GM11168 (cell line): ENCODE results near the gene COA1.
"Not testable (repeated sequence)": the region's sequence is repeated elsewhere in the genome, so short reads cannot be mapped to it uniquely, and the experiment has no call there.

Source experiments
- in situ Hi-C: fragments of 300-500 bp; cut with MboI; formaldehyde crosslinking; loops from one replicate; pipeline ENCODE4 v1.12.0; 2022; ENCODE audit warnings: low sequenced_read_pairs; ENCODE audit not compliant: unreplicated experiment

Gene COA1

GRCh38 chr7:43731494-43731893 is 2.2 kb upstream of the COA1 start:
- in situ Hi-C loops = not testable (repeated sequence)

- in situ Hi-C loops = loop anchor here (5.0 kb wide), 1 partner anchor 112 kb away; no protein-coding TSS in a partner anchor
Measured at GRCh38 chr7:43729924-43730248, 563 bp upstream of the COA1 start.

GRCh38 chr7:43727494-43727893 is 1.8 kb downstream of the COA1 start:
- in situ Hi-C loops = loop anchor here (5.0 kb wide), 1 partner anchor 115 kb away; no protein-coding TSS in a partner anchor

- in situ Hi-C loops = loop anchor here (5.0 kb wide), 1 partner anchor 115 kb away; no protein-coding TSS in a partner anchor
Measured at GRCh38 chr7:43727003-43727402, 2.3 kb downstream of the COA1 start.

GRCh38 chr7:43726466-43726865 is 2.9 kb downstream of the COA1 start:
- in situ Hi-C loops = loop anchor here (5.0 kb wide), 1 partner anchor 116 kb away; no protein-coding TSS in a partner anchor

GRCh38 chr7:43725251-43725650 is 4.1 kb downstream of the COA1 start:
- in situ Hi-C loops = loop anchor here (5.0 kb wide), 1 partner anchor 117 kb away; no protein-coding TSS in a partner anchor

- in situ Hi-C loops = loop anchor here (25.0 kb wide), 1 partner anchor 786 kb away; the partner anchor contains the start of genes MRPL32 and PSMA2
Measured at GRCh38 chr7:43723007-43723341, 6.3 kb downstream of the COA1 start.

- in situ Hi-C loops = loop anchor here (25.0 kb wide), 1 partner anchor 784 kb away; the partner anchor contains the start of genes MRPL32 and PSMA2
Measured at GRCh38 chr7:43721193-43721806, 8.0 kb downstream of the COA1 start.

GRCh38 chr7:43716598-43716997 is 12.7 kb downstream of the COA1 start:
- in situ Hi-C loops = loop anchor here (25.0 kb wide), 1 partner anchor 779 kb away; the partner anchor contains the start of genes MRPL32 and PSMA2

- in situ Hi-C loops = loop anchor here (25.0 kb wide), 1 partner anchor 779 kb away; the partner anchor contains the start of genes MRPL32 and PSMA2
Measured at GRCh38 chr7:43715966-43716365, 13.4 kb downstream of the COA1 start.

GRCh38 chr7:43711503-43711902 is 17.8 kb downstream of the COA1 start:
- in situ Hi-C loops = loop anchor here (25.0 kb wide), 1 partner anchor 774 kb away; the partner anchor contains the start of genes MRPL32 and PSMA2

GRCh38 chr7:43708055-43708454 is 21.3 kb downstream of the COA1 start:
- in situ Hi-C loops = loop anchor here (5.0 to 25.0 kb wide), 2 partner anchors 126 to 771 kb away; partner anchors contain the start of genes MRPL32, PSMA2 and STK17A

- in situ Hi-C loops = loop anchor here (25.0 kb wide), 1 partner anchor 766 kb away; the partner anchor contains the start of genes MRPL32 and PSMA2
Measured at GRCh38 chr7:43703573-43703972, 25.8 kb downstream of the COA1 start.

GRCh38 chr7:43702974-43703373 is 26.3 kb downstream of the COA1 start:
- in situ Hi-C loops = loop anchor here (25.0 kb wide), 1 partner anchor 766 kb away; the partner anchor contains the start of genes MRPL32 and PSMA2

GRCh38 chr7:43701929-43702328 is 27.4 kb downstream of the COA1 start:
- in situ Hi-C loops = loop anchor here (25.0 kb wide), 1 partner anchor 765 kb away; the partner anchor contains the start of genes MRPL32 and PSMA2

GRCh38 chr7:43701500-43701854 is 27.8 kb downstream of the COA1 start:
- in situ Hi-C loops = loop anchor here (25.0 kb wide), 1 partner anchor 764 kb away; the partner anchor contains the start of genes MRPL32 and PSMA2

GRCh38 chr7:43700646-43701499 is 28.4 kb downstream of the COA1 start:
- in situ Hi-C loops = loop anchor here (25.0 kb wide), 1 partner anchor 764 kb away; the partner anchor contains the start of genes MRPL32 and PSMA2

GRCh38 chr7:43700059-43700501 is 29.2 kb downstream of the COA1 start:
- in situ Hi-C loops = loop anchor here (25.0 kb wide), 1 partner anchor 763 kb away; the partner anchor contains the start of genes MRPL32 and PSMA2

GRCh38 chr7:43698460-43699255 is 30.7 kb downstream of the COA1 start:
- in situ Hi-C loops = no loop called here

- in situ Hi-C loops = no loop called here
Measured at GRCh38 chr7:43697690-43698089, 31.6 kb downstream of the COA1 start.
